Stimulated activated CD8-positive, alpha-beta memory T cell treated with anti-CD3 and anti-CD28 coated beads, Interleukin-4, amount 100 ng/mL, for 4 hours (primary cell): ENCODE measurements around the gene TMEM132A.

Experiments
- DNase-seq, 2 donors: peaks; one replicate each; pipeline ENCODE4 v3.0.0-alpha.2; 2020; ENCODE audit warnings: low read depth in 2 of 2, low spot score in 1 of 2

Gene TMEM132A

GRCh38 chr11:60985501-60985900 lies 61.2 kb downstream of the TMEM132A start:
- no peak for DNase-seq

GRCh38 chr11:60985991-60986915 lies 62.0 kb downstream of the TMEM132A start:
- peak; percentile 73 to 86 for DNase-seq
